HG02885 (cell line): ENCODE data around the gene MCRIP1.

Source experiments
- ATAC-seq: cut with Tn5 transposase; IDR thresholded peaks from one replicate; pipeline ENCODE4 v1.9.1; 2021; ENCODE audit warnings: mild to moderate bottlenecking; ENCODE audit not compliant: unreplicated experiment, poor library complexity

The MCRIP1 gene, protein sequence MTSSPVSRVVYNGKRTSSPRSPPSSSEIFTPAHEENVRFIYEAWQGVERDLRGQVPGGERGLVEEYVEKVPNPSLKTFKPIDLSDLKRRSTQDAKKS

GRCh38 chr17:81833160-81833920 lies at the start of gene MCRIP1:
TSS of gene MCRIP1 (minus strand) at chr17:81833291. CDS start at chr17:81824506, 8,785 bp downstream.
- peak; percentile 82 for ATAC-seq

- ATAC-seq: no peak
These were observed 46.0 kb upstream of the MCRIP1 start for GRCh38 chr17:81879121-81879520.

DNA sequence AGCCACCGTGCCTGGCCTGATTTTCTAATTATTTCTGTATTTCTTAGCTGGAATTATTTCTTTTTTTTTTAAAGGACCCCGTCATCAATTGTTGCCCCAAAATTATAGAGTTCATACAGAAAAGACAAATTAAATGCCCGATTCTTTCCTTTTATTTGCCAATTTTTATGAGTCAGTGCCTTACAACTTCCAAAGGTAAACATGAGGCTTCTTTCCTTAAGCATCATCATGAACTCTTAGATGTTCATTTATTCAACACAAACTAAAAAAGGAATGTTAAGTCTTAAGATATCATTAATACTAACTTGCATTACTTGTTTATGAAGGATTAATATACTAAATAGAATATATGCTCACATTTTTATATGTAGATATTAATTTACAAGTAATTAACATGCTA lies 45.2 kb upstream of the MCRIP1 start:
- no peak for ATAC-seq

DNA sequence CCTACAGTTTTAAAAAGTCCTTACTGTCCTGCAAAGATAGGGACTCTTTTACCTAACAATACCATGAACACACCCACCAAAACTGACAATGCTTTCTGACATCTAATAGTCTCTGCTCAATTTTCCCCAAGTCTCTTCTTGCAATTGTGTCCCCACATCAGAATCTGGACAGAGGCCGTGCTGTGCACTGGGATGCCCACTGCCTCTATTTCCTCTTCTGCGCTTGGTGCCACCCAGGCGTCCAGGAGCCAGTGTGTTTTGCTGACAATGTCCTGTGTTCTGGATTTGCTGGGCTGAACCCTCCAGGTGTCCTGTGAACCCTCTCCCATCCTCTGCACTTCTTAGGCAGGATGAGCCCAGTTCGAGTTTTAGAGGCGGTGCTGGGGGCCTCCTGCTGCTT lies 44.5 kb upstream of the MCRIP1 start:
- no peak for ATAC-seq

DNA sequence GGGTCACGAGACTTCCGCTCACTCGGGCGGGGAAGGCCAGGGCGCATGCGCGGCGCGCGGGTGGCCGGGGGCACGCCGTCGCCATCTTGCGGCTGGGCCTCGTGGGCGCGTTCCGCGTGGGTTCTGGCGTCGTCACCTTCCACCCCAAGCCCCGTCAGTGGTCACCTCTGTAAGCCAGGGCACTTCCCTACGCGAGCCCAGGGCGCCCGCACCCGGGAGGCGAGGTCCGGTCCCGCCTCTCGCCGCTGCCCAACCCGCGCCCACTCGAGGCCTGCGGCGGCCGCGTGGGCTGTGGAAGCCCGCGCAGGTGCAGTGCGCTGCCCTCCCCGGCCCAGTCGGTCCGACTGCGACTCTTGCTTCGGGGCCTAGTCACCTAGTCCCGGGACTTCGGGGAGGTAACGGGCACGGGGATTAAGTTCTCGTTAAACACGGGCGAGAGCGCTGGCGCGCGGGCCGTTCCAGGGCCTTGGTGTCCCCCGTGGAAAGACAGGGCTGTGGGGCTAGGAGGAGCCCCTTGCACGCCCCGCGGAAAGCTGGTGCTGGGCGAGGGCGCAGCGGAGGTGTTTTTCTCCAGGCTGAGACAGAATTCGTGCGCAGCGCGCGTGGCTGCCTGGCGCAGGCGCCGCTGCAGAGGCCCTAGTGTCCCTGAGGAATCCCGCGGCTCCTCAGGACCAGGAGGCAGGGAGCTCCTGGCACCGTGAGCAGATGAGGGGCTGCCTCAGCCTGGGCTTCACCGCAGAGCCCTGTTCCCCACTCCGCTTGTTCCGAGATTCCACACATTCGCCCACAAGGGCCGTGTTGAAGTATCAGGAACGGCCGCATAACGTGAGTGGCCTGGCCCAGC lies 38.5 kb upstream of the MCRIP1 start:
- peak; percentile 56 for ATAC-seq

- peak; percentile 22 for ATAC-seq
These were observed 37.9 kb upstream of the MCRIP1 start, which contains the start of gene ARHGDIA for GRCh38 chr17:81870981-81871386. TSS of gene ARHGDIA (minus strand) at chr17:81871337. CDS start at chr17:81869930, 1,407 bp downstream.

- no peak for ATAC-seq
These were observed 37.3 kb upstream of the MCRIP1 start for GRCh38 chr17:81870131-81870980.

- no peak for ATAC-seq
These were observed 36.4 kb upstream of the MCRIP1 start for GRCh38 chr17:81869221-81870130.

DNA sequence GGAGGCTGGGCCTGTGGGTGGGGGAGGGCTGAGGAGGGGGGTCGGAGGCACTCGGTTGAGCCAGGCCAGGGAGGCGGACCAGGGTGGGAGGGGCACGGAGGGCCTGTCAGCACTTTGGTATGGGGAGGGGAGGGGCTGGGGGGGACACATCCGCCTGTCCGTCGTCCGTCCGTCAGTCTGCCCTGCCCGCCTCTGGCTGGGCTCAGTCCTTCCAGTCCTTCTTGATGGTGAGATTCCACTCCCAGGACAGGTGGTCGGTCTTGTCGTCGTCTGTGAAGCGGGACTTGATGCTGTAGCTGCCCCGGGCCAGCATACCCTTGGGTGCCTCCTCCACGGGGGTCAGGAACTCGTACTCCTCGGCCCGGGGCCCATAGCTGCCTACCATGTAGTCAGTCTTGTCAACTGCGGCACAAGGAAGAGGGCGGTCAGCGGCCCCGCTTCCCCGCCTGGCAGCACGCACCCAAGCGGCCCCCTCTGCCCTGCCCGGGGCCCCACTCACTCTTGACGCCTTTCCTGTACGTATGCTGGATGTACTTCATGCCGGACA lies 35.7 kb upstream of the MCRIP1 start:
- no peak for ATAC-seq

DNA sequence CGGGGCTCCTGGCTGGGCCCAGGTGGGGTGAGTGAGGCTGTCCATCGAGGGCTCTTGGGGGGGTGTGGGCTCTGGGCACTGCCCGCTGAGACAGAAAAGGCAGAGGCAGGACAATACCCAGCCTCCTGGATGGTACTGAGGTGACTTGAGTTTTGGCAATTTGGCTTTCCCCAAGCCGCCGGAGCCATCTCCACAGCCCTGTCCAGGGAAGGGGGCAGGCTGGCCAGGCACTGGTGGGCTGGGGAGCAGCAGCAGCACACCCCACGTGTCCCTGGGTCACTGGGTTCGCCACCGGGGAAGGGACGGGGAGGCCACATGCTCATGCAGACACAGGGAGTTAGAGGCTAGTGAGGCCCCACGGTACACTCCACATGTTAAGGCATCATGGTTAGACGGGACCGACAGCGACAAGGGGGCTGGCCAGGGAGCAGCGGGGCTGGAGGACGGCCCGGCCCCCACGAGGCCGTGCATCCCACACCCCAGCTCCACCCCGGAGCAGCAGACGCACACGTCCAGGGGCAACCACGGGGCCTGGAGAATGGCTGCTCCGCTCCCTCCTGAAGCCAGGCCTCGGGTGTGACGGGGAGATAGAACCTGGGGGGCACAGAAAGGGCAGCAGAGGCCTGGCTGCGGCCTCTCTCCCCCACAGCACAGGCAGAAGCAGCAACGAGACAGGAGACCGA lies 35.0 kb upstream of the MCRIP1 start:
- no peak for ATAC-seq

DNA sequence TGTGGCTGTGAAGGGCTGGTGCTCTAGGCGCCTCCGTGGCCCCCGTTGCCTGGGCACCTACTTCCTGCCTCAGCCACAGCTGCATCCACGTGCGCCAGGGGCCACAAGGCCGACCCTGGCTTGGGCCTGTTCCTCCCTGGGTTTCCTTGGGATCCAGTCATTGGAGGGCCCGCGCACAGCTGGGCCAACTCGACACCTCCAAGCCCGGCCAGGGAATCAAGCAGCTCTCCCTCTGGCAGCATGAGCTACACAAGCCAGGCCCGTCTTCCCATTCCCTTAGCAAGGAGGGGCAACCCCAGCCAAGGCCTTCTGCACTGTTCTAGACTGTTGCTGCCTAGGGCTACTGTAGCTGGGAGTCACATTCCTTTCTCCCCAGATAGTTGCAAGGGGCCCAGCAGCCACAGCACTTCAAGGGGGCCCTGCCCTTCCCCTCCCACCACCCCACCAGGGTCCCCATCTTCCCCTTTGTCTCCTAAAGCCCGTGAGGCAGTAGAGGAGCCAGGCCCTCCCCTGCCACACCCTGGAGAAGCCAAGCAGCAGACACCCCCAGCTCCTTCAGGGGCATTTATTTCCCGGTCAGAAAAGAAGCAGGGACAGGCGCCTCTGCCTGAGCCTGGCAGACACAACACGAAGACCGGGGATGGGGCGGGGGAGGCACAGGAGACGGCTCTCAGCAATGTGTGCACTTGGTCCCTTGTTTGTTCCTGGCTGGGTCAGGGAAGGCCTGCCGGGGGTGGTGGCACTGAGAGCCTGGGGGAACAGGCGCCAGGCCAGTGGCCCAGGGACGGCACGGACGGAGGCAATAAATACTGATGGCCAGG lies 34.3 kb upstream of the MCRIP1 start:
- ATAC-seq: no peak

DNA sequence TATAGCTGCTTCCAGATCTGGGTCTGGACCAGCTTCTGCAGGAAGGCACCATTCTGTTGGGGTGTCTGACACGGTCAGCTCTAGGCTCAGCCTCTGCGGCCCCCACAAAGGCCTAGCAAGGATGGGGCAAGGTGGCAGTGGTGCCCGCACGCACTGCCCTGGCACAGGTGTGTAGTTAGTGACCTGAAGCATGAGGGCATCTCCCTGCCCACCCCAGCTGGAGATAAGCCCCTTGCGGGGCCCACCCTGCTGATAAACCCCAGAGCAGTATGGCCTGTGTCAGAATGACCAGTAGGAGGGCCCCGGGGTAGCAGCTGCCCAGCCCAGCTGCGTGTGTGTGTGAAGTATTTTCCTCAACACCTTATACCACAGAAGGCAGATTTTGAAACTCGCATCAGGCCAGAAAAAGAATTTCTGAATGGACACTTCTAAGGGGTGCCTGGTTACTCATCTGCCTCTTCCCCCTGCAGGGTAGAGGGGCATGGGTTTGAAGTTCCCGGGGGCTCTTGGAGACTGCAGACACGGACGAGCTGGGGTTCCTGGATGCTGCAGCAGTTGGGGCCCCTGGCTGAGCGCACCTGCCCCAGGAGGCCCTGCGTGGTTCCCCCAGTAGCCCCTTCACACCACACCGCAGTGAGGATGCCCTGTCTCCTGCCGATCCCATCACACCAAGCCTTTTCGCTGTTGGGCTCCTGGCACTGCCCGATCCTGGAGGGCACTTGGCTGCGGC lies 33.5 kb upstream of the MCRIP1 start:
- ATAC-seq: no peak

DNA sequence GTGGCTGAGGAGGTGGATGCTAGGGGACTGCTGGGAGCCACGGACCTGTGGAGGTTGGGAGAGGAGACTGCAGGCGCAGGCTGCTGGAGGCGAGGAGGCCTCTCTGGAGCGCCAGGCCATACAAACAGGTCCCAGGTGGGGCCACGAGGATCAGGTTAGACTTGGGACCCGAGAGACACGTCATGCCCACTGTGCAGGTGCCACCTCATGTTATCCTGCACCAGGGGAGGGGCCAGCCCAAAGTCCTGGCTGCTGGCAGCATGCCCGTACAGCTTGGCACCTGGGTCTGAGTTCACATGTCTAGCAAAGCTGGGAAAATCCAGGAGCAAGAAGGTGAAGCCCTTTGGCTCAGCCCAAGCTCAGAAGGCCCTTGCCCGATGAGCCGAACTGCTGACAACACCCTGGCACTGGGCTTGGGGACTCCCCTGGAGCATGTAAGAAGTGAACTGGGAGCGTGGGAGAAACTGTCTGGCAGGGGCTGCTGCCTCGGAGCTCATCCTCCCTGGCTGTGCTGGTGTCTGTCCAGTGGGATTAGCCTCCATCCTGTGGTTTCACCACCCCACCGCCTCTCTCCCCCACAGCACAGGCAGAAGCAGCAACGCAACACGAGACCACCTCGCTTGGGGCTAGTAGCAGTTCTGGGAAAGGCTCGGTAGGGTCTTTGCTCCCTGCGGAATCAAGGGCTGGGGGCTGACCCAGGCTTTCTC lies 32.8 kb upstream of the MCRIP1 start:
- no peak for ATAC-seq

DNA sequence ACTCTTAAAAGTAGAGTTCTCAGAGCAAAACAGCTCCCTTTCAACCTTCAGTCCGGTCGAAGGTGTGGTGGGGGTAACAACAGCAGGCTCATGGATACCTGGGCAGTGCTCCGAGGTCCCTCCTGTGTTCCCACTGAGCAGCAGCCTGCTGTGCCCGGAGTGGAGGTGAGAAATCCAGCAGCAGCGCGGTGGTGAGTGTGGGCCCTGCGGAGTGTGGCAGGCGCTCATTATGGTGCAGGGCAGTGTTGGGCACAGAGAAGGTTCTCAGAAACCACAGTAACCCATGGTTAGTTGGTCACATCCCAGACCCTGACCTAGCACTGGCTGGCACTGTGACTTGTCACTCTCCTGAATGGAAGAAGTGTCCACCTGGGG lies 32.3 kb upstream of the MCRIP1 start:
- no peak for ATAC-seq

- ATAC-seq: no peak
These were observed 31.0 kb upstream of the MCRIP1 start for GRCh38 chr17:81863833-81864768.
